NCI-H1930 (cell line): Measurements from ENCODE around the gene SSC5D.

Source experiments
- DNase-seq, 2 experiments: peaks; one replicate each; lab custom pipeline; 2025; lab: John Stamatoyannopoulos, UW

Gene SSC5D

GRCh38 chr19:55473225-55474012 is 14.8 kb upstream of the SSC5D start:
- no peak for DNase-seq

DNA sequence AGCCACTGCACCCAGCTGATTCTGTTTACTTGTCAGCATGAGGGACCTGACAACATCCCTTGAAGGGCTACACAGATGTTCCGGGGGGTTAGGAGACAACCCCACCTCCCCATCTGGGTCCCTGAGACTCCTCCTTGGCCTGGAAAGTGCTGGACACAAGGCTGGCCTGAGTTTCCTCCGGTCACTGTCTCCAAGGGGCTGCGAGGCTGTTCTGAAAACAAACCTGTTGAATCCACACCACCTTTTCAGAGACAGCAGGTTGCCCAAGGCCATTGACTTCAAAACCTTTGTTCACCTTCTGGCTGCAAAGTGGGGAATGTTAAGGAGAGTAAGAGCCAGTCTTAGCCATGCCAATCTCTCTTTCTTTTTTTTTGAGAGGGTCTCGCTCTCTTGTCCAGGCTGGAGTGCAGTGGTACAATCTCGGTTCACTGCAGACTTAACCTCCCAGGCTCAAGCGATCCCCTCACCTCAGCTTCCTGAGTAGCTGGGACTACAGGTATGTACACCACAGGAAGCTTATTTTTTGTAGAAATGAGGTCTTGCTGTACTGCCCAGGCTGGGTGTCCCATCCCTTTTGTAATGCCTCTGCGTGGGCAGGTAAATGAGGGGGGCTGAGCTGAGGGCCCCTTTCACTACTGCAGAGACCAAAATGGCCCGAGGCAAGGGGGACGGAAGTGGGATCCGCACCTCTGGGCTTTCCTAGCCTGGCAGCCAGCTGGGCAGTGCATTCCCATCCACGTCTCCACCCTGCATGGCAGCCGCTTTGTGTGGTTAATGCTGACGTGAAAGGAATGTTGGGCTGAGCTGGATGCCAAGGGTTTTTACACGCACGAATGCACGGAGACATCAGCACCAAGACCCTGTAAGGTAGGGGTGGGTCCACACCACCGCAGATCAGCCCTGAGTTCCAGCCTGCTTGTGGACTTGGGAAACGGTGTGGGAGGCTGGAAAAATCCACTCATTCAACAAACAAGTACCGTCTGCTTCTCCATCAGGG is 13.7 kb upstream of the SSC5D start:
- DNase-seq, result no peak

DNA sequence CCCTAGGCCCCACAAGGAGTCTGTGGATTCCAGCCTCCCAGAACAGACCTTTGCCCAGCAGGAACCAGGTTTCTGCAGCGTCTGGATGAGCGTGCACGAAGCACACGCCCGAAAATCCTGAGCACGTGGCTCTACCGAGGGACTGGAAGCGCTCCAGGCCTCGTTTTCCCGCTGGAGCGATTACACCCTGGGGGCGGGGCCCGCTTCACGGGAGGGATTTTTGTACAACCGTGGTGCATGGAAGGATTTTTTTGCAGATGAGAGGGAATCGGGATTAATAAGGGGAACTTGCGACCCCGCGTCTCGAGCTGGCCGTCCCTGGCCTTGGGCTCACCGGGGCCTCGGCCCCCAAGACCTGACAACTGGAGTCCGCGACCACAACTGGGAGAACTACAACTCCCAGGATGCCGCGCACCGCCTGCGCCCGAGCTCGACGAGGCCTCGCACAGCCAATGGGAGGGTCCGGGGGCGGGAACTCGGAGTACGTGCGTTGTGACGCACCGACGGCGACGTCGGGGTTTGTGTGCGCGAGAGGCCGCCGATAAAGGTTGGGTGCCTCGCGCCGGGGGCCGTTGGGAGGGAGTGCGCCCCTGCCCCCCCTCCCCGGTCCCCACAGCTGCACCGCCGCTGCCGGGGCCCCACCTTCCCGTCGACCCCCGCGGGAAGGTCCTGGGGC is 12.0 kb upstream of the SSC5D start, which contains the start of gene ZNF628:
TSS of gene ZNF628 (plus strand) at position 518 of the 676 bp plus-strand sequence. CDS start 3,294 bp downstream, outside the sequence.
- DNase-seq, result peak; percentile 99

DNA sequence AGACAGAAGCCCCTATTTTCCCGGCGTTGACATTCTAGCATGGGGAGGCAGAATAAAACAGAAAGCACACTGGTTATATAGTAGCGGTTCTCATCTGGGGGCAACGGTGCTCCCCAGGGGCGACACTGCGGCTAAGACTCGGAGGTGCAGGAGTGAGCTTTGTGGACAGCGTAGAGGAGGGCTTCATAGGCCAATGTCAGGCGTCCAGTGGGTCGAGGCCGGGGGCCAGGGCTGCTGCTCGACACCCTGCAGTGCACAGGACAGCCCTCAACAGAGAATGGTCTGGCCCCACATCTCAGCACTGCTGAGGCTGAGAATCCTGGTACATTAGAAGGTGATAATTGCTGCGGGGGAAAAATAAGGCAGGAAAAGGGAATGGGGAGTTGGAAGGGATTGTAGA is 10.3 kb upstream of the SSC5D start:
- no peak for DNase-seq

DNA sequence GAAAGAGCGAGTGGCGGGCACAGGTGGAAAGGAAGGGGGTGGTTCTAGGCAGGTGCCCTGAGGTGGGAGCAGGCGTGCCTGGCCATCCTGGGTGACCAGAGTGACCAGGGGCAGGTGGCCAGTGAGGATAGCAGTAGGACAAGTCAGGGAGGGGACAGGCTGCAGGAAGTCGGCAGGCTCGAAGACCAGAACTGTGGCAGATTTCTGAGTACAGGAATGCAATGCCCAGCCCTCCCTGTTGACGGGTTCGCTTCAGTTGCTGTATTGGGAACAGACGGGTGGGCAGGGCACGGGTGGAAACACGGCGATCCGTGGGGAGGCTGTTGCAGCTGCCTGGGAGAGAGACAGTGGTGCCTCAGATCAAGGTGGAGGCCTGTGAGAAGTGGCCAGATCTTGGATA is 9.9 kb upstream of the SSC5D start:
- no peak for DNase-seq

- DNase-seq, result no peak
Measured at GRCh38 chr19:55479045-55479444, 9.2 kb upstream of the SSC5D start.

DNA sequence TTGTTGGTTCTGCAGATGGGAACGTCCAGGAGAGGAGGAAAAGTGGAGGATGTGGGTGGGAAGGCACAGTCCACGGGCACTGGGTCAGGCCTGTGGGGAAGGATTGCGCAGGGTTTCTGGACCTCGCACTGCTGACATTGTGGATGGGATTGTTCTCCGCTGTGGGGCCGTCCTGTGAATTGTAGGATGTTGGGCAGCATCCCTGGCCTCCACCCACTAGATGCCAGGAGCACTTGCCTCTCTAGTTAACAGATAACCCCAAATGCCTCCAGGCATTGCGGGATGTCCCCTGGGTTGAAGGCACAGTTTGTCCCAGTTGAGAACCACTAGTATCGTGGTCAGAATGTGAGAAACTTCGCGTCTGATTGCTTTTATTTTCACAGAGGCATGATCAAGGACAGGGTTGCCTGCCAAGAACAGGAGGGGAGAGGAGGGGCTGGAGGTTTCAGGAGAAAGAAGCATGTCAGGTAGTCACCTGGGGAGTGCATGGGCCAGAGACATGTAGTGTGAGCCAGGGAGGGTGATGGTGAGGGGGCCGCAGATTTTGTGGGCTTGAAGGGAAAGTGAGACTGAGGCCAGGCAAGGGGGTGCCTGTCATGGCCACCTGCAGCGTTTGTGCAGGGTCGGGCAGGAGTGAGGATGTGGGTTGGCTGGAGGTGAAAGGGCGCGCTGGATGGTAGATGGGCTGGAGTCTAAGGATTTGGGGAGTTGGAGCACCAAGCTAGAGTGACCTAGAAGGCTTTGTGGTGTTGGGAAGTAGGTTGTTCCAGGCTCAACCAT is 8.6 kb upstream of the SSC5D start:
- DNase-seq, result no peak

- DNase-seq, result no peak
Measured at GRCh38 chr19:55481148-55481793, 7.0 kb upstream of the SSC5D start.

DNA sequence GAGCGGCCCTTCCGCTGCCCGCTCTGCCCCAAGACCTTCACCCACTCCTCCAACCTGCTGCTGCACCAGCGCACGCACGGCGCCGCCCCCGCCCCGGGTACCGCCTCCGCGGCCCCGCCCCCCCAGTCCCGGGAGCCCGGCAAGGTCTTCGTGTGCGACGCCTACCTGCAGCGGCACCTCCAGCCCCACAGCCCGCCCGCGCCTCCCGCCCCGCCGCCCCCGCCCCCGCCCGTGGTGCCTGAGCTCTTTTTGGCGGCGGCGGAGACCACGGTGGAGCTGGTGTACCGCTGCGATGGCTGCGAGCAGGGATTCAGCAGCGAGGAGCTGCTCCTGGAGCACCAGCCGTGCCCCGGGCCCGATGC is 6.5 kb upstream of the SSC5D start:
- DNase-seq, result no peak

DNA sequence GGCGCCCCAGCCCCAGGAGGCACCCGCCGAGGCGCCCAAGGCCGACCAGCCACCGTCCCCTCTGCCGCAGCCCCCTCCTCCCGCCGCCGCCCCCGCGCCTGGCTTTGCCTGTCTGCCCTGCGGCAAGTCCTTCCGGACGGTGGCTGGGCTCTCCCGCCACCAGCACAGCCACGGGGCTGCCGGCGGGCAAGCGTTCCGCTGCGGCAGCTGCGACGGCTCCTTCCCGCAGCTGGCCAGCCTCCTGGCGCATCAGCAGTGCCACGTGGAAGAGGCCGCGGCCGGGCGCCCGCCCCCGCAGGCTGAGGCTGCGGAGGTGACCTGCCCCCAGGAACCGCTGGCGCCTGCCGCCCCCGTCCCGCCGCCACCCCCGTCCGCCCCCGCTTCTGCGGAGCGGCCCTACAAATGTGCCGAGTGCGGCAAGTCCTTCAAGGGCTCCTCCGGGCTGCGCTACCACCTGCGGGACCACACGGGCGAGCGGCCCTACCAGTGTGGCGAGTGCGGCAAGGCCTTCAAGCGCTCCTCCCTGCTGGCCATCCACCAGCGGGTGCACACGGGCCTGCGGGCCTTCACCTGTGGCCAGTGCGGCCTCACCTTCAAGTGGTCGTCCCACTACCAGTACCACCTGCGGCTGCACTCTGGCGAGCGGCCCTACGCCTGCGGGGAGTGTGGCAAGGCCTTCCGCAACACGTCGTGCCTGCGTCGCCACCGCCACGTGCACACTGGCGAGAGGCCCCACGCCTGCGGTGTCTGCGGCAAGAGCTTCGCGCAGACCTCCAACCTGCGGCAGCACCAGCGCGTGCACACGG is 5.9 kb upstream of the SSC5D start:
- DNase-seq, result no peak

DNA sequence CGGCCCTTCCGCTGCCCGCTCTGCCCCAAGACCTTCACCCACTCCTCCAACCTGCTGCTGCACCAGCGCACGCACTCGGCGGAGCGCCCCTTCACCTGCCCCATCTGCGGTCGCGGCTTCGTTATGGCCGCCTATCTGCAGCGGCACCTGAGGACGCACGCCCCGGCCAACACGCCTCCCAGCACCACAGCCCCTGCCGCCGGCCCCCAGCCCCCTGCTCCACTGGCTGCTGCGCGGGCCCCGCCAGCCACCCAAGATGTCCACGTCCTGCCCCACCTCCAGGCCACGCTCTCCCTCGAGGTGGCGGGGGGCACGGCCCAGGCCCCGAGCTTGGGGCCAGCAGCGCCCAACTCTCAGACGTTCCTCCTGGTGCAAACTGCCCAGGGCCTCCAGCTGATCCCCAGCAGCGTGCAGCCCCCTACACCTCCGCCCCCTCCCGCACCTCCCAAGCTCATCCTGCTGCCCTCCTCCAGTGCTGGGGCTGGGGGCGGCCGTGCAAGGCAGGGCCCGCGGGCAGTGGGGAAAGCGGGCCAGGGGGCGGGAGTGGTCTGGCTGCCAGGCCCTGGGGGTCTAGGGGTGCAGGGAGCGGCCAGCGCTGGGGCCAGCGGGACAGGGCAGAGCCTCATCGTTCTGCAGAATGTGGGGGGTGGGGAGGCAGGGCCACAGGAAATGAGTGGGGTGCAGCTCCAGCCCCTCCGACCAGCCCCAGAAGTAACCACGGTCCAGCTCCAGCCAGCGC is 5.1 kb upstream of the SSC5D start:
- DNase-seq, result no peak

DNA sequence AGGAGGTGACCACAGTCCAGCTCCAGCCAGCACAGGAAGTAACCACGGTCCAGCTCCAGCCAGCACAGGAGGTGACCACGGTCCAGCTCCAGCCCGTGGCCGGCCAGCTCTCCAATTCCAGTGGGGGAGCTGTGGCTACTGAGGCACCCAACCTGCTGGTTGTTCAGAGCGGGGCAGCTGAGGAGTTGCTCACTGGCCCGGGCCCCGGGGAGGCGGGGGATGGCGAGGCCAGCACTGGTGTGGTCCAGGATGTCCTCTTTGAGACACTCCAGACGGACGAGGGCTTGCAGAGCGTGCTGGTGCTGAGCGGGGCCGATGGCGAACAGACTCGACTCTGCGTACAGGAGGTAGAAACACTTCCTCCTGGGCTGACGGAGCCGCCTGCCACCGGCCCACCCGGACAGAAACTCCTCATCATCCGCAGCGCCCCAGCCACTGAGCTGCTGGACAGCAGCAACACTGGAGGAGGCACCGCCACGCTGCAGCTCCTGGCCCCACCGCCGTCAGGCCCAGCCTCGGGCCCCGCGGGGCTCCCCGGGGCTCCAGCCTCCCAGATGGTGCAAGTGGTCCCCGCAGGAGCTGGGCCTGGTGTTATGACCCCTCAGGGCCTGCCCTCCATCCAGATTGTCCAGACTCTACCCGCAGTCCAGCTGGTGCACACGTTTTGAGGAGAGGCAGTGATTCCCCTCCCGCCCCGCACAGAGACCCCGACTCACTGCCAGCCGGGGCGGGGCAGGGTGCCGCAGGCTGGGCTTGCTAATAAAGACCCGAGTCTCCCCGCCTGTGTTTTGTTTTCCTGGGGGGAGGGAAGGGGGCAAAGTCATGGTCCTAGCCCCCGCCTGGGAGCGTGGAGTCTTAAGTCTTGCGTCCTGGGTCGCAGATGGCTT is 4.3 kb upstream of the SSC5D start:
- DNase-seq, result no peak

DNA sequence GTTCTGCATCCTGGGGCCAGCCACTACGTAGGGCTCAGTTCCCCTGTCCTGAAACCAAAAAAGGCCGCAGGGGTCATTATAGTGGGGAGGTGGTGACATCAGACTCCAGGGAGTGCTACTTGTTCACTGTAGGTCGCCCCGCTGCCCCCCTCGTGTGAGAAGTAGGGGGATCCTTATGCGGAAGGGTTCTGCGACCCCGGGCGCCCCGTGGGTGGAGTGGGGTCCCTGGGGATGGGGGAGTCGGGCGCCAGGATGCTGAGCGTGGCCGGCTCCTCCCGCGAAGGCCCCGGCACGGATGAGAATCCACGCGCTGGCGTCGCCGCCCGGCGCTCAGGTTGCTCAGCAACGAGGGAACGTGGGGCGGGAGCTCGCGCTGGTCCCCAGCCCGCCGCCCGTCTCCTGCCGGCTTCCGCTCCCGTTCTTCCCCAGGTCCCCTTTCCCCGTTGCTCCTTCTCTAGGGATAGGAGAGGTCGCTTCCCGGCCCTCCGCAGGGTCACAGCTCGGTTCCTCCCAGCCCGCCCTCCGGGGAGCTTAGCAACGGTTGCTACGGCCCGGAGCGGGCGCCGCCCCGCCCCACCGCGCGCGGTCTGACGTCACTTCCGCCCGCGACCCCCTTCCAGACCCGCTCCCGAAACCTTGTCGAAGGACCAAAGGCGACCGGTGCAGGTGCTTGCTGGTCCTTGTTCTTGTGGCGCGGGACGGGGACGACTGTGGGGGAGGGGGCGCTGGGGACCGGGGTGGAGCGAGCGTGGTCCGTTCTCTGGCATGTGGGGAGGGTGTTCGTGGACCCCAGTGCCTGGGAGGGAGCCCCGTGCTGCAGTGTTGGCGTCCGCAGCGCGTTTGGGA is 3.4 kb upstream of the SSC5D start, which contains the start of gene NAT14:
TSS of gene NAT14 (plus strand) at position 596 of the 846 bp plus-strand sequence. CDS start 521 bp downstream, outside the sequence.
- DNase-seq, result peak; percentile 70 to 74

- no peak for DNase-seq
Measured at GRCh38 chr19:55485439-55486011, 2.7 kb upstream of the SSC5D start.

DNA sequence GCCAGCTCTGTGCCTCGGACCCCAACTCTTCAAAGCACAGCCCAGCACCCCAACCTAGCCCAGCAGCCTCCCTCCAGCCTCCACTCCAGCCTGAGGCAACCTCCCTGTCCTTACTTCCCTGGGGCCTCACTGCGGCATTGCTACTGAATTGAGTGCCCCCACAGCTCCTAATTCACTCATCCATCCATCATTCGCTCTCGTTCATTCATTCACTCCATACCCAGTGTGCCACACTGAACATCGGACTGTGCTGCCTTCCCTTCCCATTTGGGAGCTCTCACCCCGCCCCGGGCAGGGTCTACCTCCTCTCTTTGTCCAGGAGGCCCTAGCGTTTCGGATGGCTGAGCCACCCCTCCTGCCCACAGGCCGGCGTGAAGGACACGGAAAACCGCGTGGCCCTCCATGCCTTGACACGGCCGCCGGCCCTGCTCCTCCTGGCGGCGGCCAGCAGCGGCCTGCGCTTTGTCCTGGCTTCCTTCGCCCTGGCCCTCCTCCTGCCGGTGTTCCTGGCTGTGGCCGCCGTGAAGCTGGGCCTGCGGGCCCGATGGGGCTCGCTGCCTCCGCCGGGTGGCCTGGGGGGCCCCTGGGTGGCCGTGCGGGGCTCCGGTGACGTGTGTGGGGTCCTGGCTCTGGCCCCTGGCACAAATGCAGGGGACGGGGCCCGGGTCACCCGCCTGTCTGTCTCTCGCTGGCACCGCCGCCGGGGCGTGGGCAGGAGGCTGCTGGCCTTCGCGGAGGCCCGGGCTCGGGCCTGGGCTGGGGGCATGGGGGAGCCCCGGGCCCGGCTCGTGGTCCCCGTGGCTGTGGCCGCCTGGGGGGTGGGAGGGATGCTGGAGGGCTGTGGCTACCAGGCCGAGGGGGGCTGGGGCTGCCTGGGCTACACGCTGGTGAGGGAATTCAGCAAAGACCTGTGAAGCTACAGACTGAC is 1.9 kb upstream of the SSC5D start:
- no peak for DNase-seq
